Smooth muscle cell (in vitro differentiated cells): Measurements from ENCODE around the gene MLKL. TPM values are rescaled to one million over a fixed set of nuclear protein-coding genes. Genes with fewer than 3 reads are reported as not detected.

Source experiments
- DNase-seq: peaks from one replicate; lab custom pipeline; 2025; ENCODE audit not compliant: unreplicated experiment; lab: John Stamatoyannopoulos, UW
- H2AFZ ChIP-seq: fragments of 200-600 bp; sonication (generic); 2 replicates; pipeline ENCODE4 v1.6.0; 2016; ENCODE audit warnings: antibody characterized with exemption, low read depth, mild to moderate bottlenecking
- H3F3A ChIP-seq: fragments of 200-600 bp; sonication (generic); 2 replicates; pipeline ENCODE4 v1.6.0; 2017; ENCODE audit warnings: antibody characterized with exemption, low read depth
- H3K27ac ChIP-seq: fragments of 200-600 bp; sonication (generic); 2 replicates; pipeline ENCODE4 v1.5.1; 2016; ENCODE audit warnings: low read depth, mild to moderate bottlenecking
- H3K27me3 ChIP-seq: fragments of 200-600 bp; sonication (generic); 2 replicates; pipeline ENCODE4 v1.6.1; 2016; ENCODE audit warnings: low read depth, mild to moderate bottlenecking
- H3K36me3 ChIP-seq: fragments of 200-600 bp; sonication (generic); 2 replicates; pipeline ENCODE4 v1.5.1; 2016; ENCODE audit warnings: low read depth
- H3K4me1 ChIP-seq: fragments of 200-600 bp; sonication (generic); 2 replicates; pipeline ENCODE4 v1.5.1; 2016; ENCODE audit warnings: low read depth
- H3K4me2 ChIP-seq: fragments of 200-600 bp; sonication (generic); 2 replicates; pipeline ENCODE4 v1.6.0; 2016; ENCODE audit warnings: mild to moderate bottlenecking
- H3K4me3 ChIP-seq: fragments of 200-600 bp; sonication (generic); 2 replicates; pipeline ENCODE4 v1.5.1; 2016; ENCODE audit warnings: mild to moderate bottlenecking
- H3K79me2 ChIP-seq: fragments of 200-600 bp; sonication (generic); 2 replicates; pipeline ENCODE4 v1.6.0; 2016; ENCODE audit warnings: low read depth, mild to moderate bottlenecking
- H3K9ac ChIP-seq: fragments of 200-600 bp; sonication (generic); 2 replicates; pipeline ENCODE4 v1.6.0; 2016; ENCODE audit warnings: low read depth
- H3K9me3 ChIP-seq: fragments of 200-600 bp; sonication (generic); replicated peaks from 2 replicates; pipeline ENCODE4 v1.5.1; 2016; ENCODE audit warnings: low read depth
- H4K20me1 ChIP-seq: fragments of 200-600 bp; sonication (generic); 2 replicates; pipeline ENCODE4 v1.6.0; 2016; ENCODE audit warnings: low read depth
- WGBS: methylation state at CpG from one replicate; pipeline ENCODE4 v1.1.7; 2016; ENCODE audit warnings: low lambda C conversion rate; 5-methylcytosine and 5-hydroxymethylcytosine counted together
- polyA plus RNA-seq: library from polyadenylated mRNA; unstranded; fragments of >200 nt; fragmentation: Nextera tagmentation; extraction: Ambion mirVana; gene quantifications from 2 replicates; pipeline ENCODE4 v1.2.1, GENCODE V29; 2016
- total RNA-seq: library from RNA; depleted of rRNA; stranded (reverse); fragments of >200 nt; gene quantifications from 2 replicates; pipeline ENCODE4 v1.2.3, GENCODE V29; 2014
- TF ChIP-seq, protein P1 (sequence below): fragments of 200-600 bp; sonication (generic); IDR thresholded peaks from 2 replicates; pipeline ENCODE4 v1.5.1; 2017; ENCODE audit warnings: borderline replicate concordance, mild to moderate bottlenecking, antibody characterized with exemption; ENCODE audit not compliant: insufficient read depth, poor library complexity, severe bottlenecking

The MLKL gene
- total and polyA plus RNA-seq, 2 experiments from 2014 or later, result 4.3 to 4.6 TPM

GRCh38 chr16:74718741-74719610 is 18.3 kb upstream of the MLKL start:
- no peak overlapping the region for H3K4me3 ChIP-seq

DNA sequence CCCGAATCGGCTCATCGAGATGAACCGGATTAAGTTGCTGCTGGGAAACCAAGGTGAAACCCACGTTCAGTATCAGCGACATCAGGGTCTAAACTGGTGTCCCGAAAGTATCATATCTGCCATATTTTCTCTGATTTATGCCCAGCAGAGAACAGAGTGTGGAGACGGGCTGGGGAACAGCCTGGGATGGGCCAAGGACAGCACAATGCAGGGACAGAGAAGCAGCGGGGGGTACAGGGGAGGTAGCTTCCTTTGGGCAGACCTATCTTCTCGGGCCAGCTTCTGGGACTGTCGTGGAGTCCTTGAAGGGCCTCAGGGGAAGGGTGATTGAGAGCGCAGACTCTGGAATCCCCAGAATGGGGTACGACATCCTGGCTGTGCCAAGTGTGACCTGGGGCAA is 17.5 kb upstream of the MLKL start:
- H2AFZ ChIP-seq, result no peak overlapping the region
- no peaks in the 10 kb centered on the region for H4K20me1 ChIP-seq
- no peaks in the 10 kb centered on the region for H3K79me2 ChIP-seq

More at GRCh38 chr16:74718741-74719610, 18.3 kb upstream of the MLKL start:
- Histone ChIP-seq H4K20me1 (no peaks in the 10 kb centered on the region), H3K36me3 (no peaks in the 10 kb centered on the region), H3K9me3 (no peaks in the 10 kb centered on the region), H3K9ac (no peak overlapping the region), H3K27me3 (no peaks in the 10 kb centered on the region), H3F3A (no peaks in the 10 kb centered on the region), H3K4me2 (no peak overlapping the region), H2AFZ (no peak overlapping the region), H3K27ac (no peak overlapping the region), H3K4me1 (no peaks in the 10 kb centered on the region), H3K79me2 (no peaks in the 10 kb centered on the region)
- no peak for DNase-seq
- TF ChIP-seq, protein P1, sequence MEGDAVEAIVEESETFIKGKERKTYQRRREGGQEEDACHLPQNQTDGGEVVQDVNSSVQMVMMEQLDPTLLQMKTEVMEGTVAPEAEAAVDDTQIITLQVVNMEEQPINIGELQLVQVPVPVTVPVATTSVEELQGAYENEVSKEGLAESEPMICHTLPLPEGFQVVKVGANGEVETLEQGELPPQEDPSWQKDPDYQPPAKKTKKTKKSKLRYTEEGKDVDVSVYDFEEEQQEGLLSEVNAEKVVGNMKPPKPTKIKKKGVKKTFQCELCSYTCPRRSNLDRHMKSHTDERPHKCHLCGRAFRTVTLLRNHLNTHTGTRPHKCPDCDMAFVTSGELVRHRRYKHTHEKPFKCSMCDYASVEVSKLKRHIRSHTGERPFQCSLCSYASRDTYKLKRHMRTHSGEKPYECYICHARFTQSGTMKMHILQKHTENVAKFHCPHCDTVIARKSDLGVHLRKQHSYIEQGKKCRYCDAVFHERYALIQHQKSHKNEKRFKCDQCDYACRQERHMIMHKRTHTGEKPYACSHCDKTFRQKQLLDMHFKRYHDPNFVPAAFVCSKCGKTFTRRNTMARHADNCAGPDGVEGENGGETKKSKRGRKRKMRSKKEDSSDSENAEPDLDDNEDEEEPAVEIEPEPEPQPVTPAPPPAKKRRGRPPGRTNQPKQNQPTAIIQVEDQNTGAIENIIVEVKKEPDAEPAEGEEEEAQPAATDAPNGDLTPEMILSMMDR, result no peak
- WGBS, result 95% methylated on average over 27 of the region's 27 CpGs

DNA sequence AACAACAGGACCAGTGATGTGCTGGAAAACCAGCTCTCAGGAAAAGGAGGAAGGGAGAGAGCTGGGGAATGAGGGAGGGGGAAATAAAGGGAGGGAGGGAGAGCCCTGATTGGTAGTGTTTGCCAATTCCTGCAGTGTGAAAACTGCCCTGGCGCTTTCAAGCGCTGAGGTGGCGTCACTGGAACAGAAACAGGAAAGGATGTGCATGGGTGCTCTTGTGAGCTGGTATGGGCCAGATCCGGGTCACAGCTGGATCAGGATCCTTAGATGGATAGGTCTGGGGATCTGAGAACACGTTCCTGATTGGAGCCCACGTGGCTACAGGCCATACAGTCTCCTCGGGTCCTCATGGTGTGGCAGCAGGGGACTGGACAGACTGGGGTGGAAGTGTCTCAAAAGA is 16.7 kb upstream of the MLKL start:
- Histone ChIP-seq H3K79me2 (no peaks in the 10 kb centered on the region), H3K9me3 (no peaks in the 10 kb centered on the region), H3K27ac (no peak overlapping the region), H2AFZ (no peak overlapping the region), H3F3A (no peaks in the 10 kb centered on the region), H3K27me3 (no peaks in the 10 kb centered on the region), H3K4me1 (no peaks in the 10 kb centered on the region), H4K20me1 (no peaks in the 10 kb centered on the region), H3K36me3 (no peaks in the 10 kb centered on the region), H3K4me3 (no peak overlapping the region), H3K9ac (no peak overlapping the region), H3K4me2 (no peak overlapping the region)
- 87% methylated on average over 7 of the region's 7 CpGs for WGBS
- DNase-seq, result no peak
- TF ChIP-seq, protein P1, result no peak

More for the DNA sequence above, 17.5 kb upstream of the MLKL start:
- H3K4me1 ChIP-seq, result no peaks in the 10 kb centered on the region
- no peak overlapping the region for H3K4me2 ChIP-seq
- DNase-seq, result no peak
- TF ChIP-seq, protein P1, result no peak
- H3K36me3 ChIP-seq, result no peaks in the 10 kb centered on the region
- no peaks in the 10 kb centered on the region for H3K27me3 ChIP-seq
- WGBS, result 92% methylated on average over 13 of the region's 13 CpGs
- no peaks in the 10 kb centered on the region for H3K9me3 ChIP-seq
- no peak overlapping the region for H3K4me3 ChIP-seq
- no peaks in the 10 kb centered on the region for H3F3A ChIP-seq
- no peak overlapping the region for H3K27ac ChIP-seq
- no peak overlapping the region for H3K9ac ChIP-seq
